Embryonic facial prominence (tissue), 1 donor: Measurements from ENCODE around the gene PTGR1.
A peak's percentile ranks its signal among the peaks of the same experiment; 100 is the strongest.

Experiments used
- DNase-seq: peaks from one replicate; pipeline ENCODE4 v3.0.0-alpha.2; 2016; ENCODE audit errors: extremely low spot score

The PTGR1 gene

DNA sequence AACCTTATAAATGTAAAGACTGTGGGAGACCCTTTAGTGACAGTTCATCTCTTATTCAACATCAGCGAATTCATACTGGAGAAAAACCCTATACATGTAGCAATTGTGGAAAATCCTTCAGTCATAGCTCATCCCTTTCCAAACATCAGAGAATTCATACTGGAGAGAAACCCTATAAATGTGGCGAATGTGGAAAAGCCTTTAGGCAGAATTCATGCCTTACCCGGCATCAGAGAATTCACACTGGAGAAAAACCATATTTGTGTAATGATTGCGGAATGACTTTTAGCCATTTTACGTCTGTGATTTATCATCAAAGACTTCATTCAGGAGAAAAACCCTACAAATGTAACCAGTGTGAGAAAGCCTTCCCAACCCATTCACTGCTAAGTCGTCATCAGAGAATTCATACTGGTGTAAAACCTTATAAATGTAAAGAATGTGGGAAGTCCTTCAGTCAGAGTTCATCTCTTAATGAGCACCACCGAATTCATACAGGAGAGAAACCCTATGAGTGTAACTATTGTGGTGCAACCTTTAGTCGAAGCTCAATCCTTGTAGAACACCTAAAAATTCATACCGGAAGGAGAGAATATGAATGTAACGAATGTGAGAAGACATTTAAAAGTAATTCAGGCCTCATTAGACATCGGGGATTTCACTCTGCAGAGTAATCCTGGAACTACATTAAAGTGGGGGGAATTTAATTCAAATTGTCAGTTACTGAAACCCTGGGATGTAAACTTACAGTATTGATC is 56.8 kb downstream of the PTGR1 start:
- DNase-seq: no peak

DNA sequence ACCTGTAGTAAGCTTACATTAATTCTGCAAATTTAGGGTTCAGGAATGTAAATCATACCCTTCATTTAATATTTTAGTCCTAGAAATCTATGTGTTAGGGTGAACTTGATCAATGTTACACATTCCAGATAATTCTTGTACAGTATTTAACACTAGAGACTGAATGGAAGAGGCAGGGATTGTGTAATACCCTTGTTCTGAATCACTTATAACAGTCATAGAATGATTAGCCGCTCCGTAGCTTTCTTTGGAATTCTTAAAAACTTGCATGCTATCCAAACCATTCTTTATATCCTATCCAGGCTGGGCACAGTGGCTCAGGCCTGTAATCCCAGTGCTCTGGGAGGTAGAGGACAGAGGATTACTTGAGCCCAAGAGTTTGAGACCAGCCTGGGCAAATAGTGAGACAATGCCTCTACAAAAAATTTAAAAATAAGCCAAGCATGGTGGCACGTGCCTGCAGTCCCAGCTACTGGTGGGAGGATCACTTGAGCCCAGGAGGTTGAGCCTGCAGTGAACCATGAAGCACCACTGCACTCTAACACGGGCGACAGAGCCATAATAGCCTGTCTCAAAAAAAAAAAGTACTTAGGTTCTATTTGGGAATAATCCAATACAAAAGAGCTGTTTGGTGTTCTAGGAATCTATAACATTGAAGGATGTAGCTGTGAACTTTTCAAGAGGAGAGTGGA is 66.2 kb downstream of the PTGR1 start:
- no peak for DNase-seq

DNA sequence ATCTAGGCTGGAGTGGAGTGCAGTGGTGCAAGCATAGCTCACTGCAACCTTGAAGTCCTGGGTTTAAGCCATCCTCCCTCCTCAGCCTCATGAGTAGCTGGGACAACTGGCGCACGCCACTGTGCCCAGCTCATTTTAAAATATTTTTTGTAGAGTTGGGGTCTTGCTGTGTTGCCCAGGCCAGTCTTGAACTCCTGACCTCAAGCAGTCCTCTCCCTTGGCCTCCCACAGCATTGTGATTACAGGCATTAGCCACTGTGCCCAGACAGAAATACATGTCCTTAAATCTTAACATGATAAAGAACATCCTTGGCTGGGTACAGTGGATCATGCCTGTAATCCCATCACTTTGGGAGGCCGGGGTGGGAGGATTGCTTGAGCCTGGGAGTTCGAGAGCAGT is 67.7 kb downstream of the PTGR1 start:
- no peak for DNase-seq

DNA sequence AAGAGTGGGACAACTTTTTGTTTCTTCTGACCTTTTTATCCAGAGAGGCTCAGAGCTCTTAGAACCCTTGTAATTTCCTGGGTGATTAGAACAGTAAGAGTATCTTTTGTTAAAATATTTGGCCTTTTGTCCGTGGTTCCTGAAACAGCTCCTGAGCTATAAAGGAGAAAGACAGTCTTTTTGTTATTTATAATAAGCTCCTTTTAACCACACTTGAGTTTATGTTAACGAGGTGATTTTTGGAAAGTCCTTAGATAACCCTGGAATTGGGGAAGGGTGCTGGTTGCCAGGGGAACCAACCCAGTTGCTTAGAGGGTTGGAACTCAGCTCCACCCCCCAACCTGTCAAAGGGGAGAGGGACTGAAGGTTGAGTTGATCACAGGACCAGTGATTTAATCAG is 69.7 kb downstream of the PTGR1 start:
- no peak for DNase-seq

DNA sequence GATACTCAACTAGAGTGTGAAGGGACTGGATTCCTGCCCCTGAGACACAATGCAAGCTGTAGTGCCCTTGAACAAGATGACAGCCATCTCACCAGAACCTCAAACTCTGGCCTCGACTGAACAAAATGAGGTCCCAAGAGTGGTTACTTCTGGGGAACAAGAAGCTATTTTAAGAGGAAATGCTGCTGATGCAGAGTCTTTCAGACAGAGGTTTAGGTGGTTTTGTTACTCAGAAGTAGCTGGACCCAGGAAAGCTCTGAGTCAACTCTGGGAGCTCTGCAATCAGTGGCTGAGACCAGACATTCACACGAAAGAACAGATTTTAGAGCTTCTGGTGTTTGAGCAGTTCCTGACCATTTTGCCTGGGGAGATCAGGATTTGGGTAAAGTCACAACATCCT is 72.1 kb downstream of the PTGR1 start:
- DNase-seq: no peak

DNA sequence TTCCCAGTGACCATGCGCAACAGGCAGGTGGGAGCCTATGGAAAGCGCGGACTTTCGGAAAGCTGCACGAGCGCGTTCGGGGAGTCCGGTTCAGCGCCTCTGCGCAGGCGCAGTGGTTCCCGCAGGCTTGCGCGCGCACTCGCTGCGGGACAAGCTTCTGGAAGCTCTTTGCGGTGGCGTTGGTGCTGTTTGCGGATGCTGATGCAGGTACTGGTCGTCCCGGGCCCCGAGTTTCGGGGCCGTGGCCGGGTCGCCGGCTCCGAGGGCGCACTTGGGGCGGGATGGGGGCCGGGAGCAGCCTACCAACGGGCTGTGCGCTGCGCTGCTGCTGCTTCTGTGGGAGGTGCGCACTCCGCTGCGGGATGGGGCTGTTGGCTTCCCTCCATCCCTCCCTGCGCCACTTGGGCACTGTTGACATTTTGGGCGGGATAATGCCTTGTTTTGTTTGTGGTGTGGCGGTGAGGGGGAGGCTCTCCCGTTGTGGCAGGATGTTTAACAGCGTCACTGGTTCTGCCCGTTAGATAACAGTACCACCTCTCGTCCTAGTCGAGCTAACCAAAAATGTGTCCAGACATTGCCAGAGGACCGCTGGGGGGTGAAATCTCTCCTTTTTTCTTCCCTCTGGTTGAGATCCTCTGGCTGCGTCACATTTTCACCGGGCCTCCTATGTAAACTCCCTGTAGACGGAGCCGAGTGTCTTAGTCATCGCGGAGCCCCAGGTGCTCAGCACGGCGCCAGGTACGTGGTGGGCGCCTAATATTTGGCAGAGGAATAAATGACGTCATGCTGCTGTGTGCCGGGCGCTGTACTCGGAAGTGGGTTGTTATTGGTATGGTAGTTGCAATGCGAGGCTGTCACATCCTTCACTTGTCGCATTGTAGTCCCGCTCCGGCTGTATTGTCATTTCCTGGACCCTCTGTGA is 74.1 kb downstream of the PTGR1 start, which contains the start of gene ZNF483:
Gene ZNF483 (plus strand): TSS at position 124 of the 922 bp plus-strand sequence. CDS start 2,217 bp downstream, outside the sequence.
- DNase-seq: peak; percentile 20

DNA sequence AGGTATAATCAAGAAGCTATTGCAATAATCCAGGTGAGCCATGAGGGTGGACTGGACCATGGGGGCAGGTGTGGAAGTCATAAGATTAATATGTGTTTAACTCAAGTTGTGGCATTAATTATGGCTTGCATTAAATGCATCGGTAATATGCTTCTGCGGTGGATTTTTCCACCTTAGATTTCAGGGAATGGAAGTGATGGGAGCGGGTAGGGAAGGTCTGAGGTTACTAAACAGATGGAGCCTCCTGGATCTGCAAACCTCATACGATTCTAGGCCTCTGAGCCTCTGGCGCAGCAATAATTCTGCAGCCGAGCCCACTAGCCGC is 74.8 kb downstream of the PTGR1 start:
- no peak for DNase-seq

DNA sequence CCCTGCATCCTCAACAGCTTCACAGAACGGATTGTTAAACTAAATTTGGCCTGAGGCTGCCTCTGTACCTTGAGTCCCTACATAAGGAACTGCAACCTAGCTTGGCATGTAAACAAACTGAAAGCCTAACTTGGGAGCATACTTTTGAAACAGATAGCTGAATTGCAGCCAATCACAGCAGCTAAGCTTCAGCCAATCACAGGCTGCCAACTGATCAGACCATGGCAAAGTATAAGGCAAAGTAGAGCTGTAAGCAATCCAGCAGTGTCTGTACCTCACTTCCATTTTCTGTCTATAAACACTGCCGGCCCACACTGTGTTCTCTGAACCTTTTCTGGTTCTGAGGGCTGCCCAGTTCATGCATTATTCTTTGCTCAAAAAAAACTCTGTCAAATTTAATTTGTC is 83.4 kb downstream of the PTGR1 start:
- no peak for DNase-seq

DNA sequence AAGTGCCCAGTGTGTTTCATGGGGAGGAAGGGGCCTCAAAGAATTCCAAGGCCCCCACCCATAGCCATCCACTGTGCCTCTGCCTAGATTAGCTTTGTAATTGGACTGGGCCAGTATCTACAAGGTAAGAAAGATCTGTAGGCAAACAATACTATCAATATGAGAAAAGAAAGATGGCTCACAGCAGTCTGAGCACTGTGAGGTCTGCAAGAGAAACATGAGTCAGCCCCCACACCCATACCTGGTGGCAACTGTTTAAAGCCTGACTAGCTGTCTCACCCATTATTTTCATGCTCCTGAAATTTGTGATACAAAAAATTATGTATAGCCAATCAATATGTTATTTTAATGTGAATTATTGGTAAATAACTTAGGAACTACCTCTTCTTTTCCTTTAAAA is 84.5 kb downstream of the PTGR1 start:
- no peak for DNase-seq
